H1 (cell line): ENCODE measurements around the gene BCAS3.

ENCODE experiments used
- EGR1 ChIP-seq: IDR thresholded peaks from 2 replicates; pipeline ENCODE4 v1.6.1; 2011; ENCODE audit warnings: low read depth, low read length, borderline replicate concordance
- MAFK ChIP-seq: IDR thresholded peaks from 2 replicates; pipeline ENCODE4 v1.6.1; 2012; ENCODE audit warnings: low read depth, mild to moderate bottlenecking, improper control_type of control experiment, low read length
- TEAD4 ChIP-seq: IDR thresholded peaks from 2 replicates; pipeline ENCODE4 v1.6.1; 2012; ENCODE audit warnings: low read depth, low read length, inconsistent platforms, mixed read lengths
- TF ChIP-seq, protein P1 (sequence below), 3 experiments: IDR thresholded peaks; 1 replicate in 2 of 3; 2 replicates in 1 of 3; pipeline versions ENCODE4 v1.5.1 to v1.6.1; 2011; ENCODE audit warnings: low read length in 3 of 3, mild to moderate bottlenecking in 3 of 3, inconsistent platforms in 2 of 3, low read depth in 1 of 3, moderate library complexity in 1 of 3; ENCODE audit not compliant: insufficient read depth in 1 of 3; ENCODE audit errors: control extremely low read depth in 1 of 3

DNA sequence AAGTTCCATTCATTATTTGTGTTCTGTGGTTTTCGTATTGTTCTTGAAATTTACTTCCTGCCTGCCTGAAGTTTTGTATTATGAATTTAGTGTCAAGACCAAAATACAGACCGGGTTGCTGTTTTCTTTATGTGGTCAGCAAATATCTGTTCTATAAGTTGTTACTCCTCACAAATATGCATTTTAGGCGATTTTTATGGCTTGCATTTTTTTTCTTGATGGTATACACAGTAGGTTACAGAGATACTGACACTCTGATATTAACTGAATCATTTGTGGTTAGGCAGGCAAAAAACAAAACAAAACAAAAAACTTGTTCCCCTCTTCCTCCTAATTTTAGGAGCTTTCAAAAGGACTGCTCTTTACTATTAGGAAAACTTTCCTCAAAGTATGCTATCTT is 52.6 kb downstream of the BCAS3 start:
- TF ChIP-seq, protein P1, sequence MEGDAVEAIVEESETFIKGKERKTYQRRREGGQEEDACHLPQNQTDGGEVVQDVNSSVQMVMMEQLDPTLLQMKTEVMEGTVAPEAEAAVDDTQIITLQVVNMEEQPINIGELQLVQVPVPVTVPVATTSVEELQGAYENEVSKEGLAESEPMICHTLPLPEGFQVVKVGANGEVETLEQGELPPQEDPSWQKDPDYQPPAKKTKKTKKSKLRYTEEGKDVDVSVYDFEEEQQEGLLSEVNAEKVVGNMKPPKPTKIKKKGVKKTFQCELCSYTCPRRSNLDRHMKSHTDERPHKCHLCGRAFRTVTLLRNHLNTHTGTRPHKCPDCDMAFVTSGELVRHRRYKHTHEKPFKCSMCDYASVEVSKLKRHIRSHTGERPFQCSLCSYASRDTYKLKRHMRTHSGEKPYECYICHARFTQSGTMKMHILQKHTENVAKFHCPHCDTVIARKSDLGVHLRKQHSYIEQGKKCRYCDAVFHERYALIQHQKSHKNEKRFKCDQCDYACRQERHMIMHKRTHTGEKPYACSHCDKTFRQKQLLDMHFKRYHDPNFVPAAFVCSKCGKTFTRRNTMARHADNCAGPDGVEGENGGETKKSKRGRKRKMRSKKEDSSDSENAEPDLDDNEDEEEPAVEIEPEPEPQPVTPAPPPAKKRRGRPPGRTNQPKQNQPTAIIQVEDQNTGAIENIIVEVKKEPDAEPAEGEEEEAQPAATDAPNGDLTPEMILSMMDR (IDR thresholded peaks at IDR 0.05; ENCODE audit: control extremely low read depth in 1 of 3, insufficient read depth in 1 of 3, low read depth in 1 of 3, low read length in 3 of 3): no peak
- TF ChIP-seq EGR1 (no peak), MAFK (no peak), TEAD4 (no peak)
